Ecto neural progenitor cell (in vitro differentiated cells): ENCODE results near the gene SFT2D3.
"Not testable (repeated sequence)": the region's sequence is repeated elsewhere in the genome, so short reads cannot be mapped to it uniquely, and the experiment has no call there.

Experiments
- DNase-seq: peaks from one replicate; pipeline ENCODE4 v3.0.0-alpha.2; 2018; ENCODE audit warnings: low spot score

SFT2D3 gene

GRCh38 chr2:127747621-127748020 lies 46.3 kb downstream of the SFT2D3 start:
- no peak for DNase-seq

DNA sequence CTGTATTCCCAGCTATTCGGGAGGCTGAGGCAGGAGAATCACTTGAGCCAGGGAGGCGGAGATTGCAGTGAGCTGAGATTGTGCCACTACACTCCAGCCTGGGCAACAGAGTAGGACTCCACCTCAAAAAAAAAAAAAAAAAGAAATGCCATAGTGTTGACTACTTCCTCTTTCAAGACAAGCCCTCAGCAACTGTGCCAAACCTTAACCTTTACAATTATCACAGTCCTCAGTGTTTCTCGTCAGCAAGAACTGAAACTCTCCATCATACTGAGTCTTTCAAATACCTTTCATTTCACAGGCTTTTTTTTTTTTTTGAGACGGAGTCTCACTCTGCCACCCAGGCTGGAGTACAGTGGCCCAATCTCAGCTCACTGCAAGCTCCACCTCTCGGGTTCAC lies 48.2 kb downstream of the SFT2D3 start:
- DNase-seq: not testable (repeated sequence)

DNA sequence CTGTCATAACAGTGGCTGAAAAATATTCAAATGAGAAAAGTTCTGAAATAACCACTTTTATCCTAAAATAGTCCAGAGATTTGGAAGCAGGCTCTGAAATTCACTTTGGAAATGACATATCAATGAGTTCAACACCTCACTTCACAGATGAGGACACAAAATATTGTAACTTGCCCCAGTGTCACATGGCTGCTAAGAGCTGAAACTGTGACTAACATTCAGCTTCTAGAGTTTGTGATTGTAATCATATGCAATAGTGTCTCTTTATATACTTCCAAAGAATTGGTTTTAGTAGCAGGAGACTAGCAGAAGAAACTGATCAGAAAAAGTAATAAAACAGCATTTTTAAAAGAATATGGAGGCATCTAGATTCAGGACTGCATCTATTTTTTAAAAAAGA lies 52.1 kb downstream of the SFT2D3 start:
- DNase-seq: no peak

DNA sequence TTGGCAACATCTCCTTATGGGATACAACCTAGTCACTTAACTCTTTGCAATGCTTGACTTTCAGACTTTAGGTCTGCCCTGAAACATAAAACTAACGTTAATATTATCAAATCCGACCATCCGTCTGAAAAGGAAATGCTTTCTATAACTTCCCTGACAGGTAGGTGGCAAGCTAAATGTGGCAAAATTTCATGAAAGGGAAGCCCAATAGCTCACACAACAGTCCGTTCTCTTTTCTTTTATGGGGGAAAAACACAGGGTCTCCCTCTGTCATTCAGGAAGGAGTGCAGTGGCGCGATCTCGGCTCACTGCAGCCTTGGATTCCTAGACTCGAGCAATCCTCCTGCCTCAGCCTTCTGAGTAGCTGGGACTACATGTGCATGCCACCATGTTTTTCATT lies 52.9 kb downstream of the SFT2D3 start:
- no peak for DNase-seq
